Measurements from ENCODE around the gene KCTD2.
"Not testable (repeated sequence)": the region's sequence is repeated elsewhere in the genome, so short reads cannot be mapped to it uniquely, and the experiment has no call there.

Gene KCTD2

DNA sequence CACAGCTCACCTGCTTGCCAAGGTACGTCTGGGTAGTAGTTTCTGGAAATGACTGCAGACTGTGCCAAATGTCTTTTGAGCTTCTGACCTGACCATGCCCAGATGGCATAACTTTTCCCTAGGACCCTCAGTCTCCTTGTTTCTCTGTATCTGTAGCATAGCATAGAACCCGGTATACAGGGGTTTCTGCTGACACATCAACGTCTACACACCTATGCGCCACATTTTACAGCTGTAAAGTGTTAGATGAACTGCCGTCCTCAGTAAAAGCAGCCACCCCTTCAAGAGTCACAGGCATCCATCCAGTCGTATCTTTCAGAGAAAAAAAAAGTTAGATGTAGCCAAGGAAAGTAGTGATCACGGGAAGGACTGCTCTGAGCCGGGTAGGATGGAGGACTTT lies 17.4 kb downstream of the KCTD2 start:
- DNase-seq (ENCODE audit: insufficient read length, low spot score) (no peak), FAIRE-seq (no peak)
- TF ChIP-seq, protein P1, sequence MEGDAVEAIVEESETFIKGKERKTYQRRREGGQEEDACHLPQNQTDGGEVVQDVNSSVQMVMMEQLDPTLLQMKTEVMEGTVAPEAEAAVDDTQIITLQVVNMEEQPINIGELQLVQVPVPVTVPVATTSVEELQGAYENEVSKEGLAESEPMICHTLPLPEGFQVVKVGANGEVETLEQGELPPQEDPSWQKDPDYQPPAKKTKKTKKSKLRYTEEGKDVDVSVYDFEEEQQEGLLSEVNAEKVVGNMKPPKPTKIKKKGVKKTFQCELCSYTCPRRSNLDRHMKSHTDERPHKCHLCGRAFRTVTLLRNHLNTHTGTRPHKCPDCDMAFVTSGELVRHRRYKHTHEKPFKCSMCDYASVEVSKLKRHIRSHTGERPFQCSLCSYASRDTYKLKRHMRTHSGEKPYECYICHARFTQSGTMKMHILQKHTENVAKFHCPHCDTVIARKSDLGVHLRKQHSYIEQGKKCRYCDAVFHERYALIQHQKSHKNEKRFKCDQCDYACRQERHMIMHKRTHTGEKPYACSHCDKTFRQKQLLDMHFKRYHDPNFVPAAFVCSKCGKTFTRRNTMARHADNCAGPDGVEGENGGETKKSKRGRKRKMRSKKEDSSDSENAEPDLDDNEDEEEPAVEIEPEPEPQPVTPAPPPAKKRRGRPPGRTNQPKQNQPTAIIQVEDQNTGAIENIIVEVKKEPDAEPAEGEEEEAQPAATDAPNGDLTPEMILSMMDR (IDR thresholded peaks at IDR 0.05; ENCODE audit: insufficient read depth, missing control alignments) = no peak

DNA sequence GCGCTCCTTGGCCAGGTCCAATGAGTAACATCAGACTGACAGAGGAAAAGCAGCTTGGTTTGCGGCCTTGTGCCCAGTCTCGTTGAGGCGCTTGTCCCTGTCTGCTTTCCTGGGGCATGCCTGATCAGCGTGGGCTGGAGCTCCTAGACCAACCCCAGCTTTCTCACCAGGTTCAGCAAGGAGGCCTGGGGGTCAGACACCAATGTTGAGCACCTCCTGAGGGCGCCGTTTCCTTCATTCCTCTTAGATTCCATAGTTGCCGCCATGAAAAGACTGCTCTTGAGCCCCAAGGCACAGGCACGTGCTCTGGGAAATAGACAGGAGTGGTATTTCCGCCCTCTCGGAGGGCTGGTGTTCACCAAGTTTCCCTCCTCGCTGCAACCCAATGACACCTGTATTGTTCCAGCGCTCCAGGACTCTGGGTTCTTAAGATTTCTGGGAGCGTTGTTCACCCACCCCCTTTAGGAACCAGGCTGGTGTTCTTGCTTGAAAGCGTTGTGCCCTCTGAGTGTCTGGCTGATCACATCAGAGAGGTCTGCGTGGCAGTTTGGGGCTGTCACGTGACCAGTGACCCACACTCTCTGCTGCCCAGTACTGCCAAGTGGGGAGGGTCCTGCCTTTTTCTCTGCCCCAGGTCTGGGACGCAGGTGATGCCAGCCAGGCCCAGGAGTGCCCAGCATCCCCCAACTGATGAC lies 18.0 kb downstream of the KCTD2 start:
- DNase-seq (ENCODE audit: insufficient read length, low spot score) (no peak), FAIRE-seq (no peak)
- TF ChIP-seq, protein P1 (IDR thresholded peaks at IDR 0.05; ENCODE audit: insufficient read depth, missing control alignments) = no peak

DNA sequence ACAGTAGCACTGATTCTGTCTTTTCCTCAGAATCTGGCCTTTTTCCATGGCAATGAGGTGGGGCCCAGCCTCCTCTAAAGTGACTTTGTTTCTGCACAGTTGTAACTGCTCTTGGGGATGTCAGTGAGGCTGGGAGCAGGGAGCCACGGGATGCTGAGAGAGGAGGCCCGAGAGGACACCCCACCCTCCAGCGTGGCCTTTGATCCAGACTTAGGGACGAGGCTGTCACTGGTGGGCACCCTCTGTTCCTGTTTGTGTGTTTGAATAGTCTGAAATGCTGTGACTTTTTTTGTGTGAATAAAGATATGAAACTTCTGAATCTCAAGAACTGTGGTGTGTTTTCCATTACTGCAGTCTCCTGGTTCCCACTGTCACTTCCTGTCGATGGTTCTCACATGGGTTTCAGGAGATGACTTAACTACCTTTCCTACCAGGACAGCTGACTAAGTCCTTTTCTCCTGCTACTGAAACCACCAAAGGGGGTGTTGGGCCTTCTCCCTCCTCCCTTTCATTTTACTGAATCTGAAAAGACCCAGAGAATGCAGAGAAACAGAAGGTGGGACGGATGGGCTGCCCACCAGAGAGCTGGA lies 18.6 kb downstream of the KCTD2 start:
- TF ChIP-seq, protein P1 (IDR thresholded peaks at IDR 0.05; ENCODE audit: insufficient read depth, missing control alignments) = no peak
- FAIRE-seq (no peak), DNase-seq (ENCODE audit: insufficient read length, low spot score) (no peak)

DNA sequence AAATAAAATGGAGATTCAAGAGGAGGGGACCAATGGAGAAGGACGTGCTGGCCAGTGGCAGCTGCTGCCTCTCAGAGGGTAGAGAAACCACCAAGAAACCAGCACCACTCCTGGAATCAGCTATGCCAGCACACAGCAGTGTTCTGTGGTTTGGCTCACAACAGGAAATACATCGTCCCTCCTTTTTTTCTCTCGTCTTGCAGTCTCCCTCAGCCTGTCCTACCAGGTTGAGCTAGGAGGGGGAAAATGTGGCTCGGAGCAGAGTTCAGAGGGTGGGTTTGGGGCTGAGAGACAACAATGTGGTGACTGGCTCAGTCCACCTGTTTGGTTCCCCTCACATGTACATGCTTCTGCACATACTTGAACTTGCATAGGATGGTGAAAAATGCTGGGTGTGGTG lies 20.8 kb downstream of the KCTD2 start:
- no peak for DNase-seq (ENCODE audit: insufficient read length, low spot score)
- TF ChIP-seq, protein P1 (IDR thresholded peaks at IDR 0.05; ENCODE audit: insufficient read depth, missing control alignments) = no peak
- FAIRE-seq = no peak

DNA sequence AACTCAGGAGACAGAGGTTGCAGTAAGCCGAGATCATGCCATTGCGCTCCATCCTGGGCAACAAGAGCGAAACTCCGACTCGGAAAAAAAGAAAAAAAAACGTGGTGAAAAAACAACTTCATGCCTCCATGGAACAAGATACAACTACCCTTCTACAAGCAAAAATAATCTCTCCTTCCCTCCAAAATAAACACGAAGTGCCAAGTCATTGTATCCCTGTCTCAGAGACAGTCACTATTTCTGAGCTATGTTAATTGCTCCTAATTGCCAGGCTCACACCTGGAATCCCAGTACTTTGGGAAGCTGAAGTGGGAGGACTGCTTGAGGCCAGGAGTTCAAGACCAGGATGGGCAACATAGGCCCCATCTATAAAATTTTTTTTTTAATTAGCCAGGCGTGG lies 21.7 kb downstream of the KCTD2 start:
- DNase-seq (ENCODE audit: insufficient read length, low spot score) = no peak
- TF ChIP-seq, protein P1 (IDR thresholded peaks at IDR 0.05; ENCODE audit: insufficient read depth, missing control alignments) = no peak
- no peak for FAIRE-seq

DNA sequence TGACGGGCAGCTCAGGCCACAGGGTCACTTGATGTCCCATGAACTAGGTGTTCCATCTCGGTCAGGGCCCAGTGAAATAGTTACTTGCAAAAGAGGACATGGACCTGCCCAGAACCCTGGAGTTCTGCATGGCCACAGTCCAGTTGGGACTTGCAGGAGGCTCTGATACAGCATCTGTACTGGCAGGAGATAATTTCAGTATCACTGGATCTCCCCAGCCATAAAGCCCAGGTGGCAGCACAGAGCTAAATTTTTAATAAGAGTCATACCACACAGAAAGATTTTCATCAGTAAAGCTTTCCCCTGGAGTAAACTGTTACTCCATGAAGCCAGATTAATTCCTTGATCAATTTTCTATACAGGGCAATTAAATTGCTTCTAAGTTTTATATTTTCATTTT lies 22.8 kb downstream of the KCTD2 start:
- TF ChIP-seq, protein P1 (IDR thresholded peaks at IDR 0.05; ENCODE audit: insufficient read depth, missing control alignments) = peak; percentile 41
- DNase-seq (ENCODE audit: insufficient read length, low spot score) = no peak
- no peak for FAIRE-seq

DNA sequence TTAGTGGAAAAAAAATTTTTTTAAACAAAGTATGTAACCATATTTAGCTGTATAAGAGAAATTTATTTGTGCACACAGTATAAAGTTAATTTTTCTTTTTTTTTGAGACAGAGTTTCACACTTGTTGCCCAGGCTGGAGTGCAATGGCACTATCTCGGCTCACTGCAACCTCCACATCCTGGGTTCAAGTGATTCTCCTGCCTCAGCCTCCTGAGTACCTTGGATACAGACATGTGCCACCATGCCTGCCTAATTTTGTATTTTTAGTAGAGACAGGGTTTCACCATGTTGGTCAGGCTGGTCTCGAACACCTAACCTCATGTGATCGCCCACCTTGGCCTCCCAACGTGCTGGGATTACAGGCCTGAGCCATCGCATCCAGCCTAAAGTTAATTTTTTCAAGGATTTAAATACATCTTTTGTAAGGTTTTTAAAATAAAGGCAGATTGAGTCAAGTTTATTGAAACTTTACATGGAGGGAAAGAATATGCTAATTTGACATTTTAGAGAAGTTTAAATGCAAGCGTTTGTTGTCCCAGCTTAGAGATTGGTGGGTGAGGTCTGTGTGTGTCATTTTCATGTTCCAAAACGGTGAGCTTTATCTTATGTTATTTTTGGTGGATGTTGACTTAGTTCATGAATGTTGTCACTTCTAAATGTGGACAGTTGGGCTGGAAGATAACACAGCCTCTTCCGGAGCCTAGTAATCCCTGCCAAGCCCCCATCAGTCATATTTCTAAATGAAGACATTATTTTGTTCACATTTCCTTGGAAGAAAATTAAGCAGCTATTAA lies 24.6 kb downstream of the KCTD2 start:
- FAIRE-seq; DNase-seq (ENCODE audit: insufficient read length, low spot score): not testable (repeated sequence)

DNA sequence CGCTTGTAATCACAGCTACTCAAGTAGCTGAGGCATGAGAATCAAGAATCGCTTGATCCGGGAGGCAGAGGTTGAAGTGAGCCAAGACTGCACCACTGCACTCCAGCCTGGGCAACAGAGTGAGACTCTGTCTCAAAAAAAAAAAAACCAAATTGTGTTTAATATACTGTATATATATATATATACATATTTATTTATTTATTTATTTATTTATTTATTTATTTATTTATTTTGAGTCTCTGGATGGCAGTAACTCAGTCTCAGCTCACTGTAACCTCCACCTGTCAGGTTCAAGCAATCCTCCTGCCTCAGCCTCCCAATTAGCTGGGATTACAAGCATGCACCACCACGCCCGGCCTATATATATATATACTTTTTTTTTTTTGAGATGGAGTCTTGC lies 25.9 kb downstream of the KCTD2 start:
- FAIRE-seq; DNase-seq (ENCODE audit: insufficient read length, low spot score): not testable (repeated sequence)

All from D721Med (cell line).